ENCODE data around the gene LRRC38. TPM values are rescaled to one million over a fixed set of nuclear protein-coding genes. Genes with fewer than 3 reads are reported as not detected.

LRRC38 gene
- total and polyA plus RNA-seq, 2 of the 8 experiments (the other 6 are each of a cell fraction or from before 2014, with no cell fraction given) = 0.17 to 0.63 TPM

DNA sequence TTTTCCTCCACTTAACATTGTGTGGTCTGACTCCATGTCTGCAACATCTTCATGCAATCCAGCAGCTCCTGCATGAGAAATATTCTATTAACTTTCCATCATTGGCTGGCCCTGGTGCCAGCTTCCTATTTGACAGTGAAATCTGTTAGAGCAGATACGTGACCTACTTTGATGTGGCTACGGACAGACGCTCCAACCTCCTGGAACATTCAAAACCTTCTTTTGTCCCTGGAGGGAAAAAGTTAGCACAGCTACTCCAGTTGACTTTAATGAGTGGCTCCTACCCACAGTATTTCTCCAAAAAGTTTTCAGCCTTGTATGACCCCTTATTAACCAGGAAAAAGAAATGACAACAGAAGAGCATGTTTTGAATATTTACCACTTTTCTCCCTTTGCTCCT, 81.6 kb downstream of the LRRC38 start:
- no peaks in the 10 kb centered on the region for H3K79me1 ChIP-seq (ENCODE audit: low read depth, low read length)
- no peak overlapping the region for H2BK20ac ChIP-seq (ENCODE audit: low read length)
- H3K14ac ChIP-seq (ENCODE audit: insufficient read length) = no peak overlapping the region
- WGBS, 2 experiments (ENCODE audit: extremely low coverage in 1 of 2, insufficient coverage in 1 of 2, insufficient read length in 1 of 2, insufficient replicate concordance in 2 of 2, low coverage in 1 of 2, low lambda C conversion rate in 2 of 2, missing lambda C conversion rate in 1 of 2) = 86% methylated on average over 3 of the region's 3 CpGs; no CpG with 5 or more reads in 1 of the 2 experiments
- H4K5ac ChIP-seq (ENCODE audit: insufficient read length, low read depth, low read length) = no peak overlapping the region
- no peak overlapping the region for H2AFZ ChIP-seq (ENCODE audit: low read length)
- H2BK5ac ChIP-seq (ENCODE audit: low read depth, low read length) = no peak overlapping the region
- no peak overlapping the region for H2BK12ac ChIP-seq (ENCODE audit: low read depth, low read length)
- H3K56ac ChIP-seq (replicated peaks; ENCODE audit: insufficient read length, low read depth, low read length) = no peak overlapping the region
- H3K9me3 ChIP-seq (ENCODE audit: insufficient read depth in 2 of 2, low read depth in 1 of 2, low read length in 1 of 2) = peaks cover 30 to 81% of the 10 kb centered on the region in 2 experiments
- no peak overlapping the region for H3K9ac ChIP-seq (replicated peaks in 1 of 4; ENCODE audit: extremely low read depth in 1 of 4, low read depth in 3 of 4, low read length in 3 of 4)
- no peak overlapping the region for H2BK120ac ChIP-seq (replicated peaks; ENCODE audit: low read depth, low read length)
- ChIA-PET CTCF (ENCODE audit: partially characterized antibody) (no interaction called here), POLR2A (ENCODE audit: partially characterized antibody) (no interaction called here)
- no peak for FAIRE-seq
- H3K4me3 ChIP-seq (ENCODE audit: extremely low read depth in 1 of 4, insufficient read depth in 2 of 4, low read depth in 3 of 4, low read length in 4 of 4) = no peak overlapping the region
- no peak overlapping the region for H3K23ac ChIP-seq (ENCODE audit: insufficient read length)
- H2BK15ac ChIP-seq (ENCODE audit: low read length) = no peak overlapping the region
- no peak overlapping the region for H3K4me2 ChIP-seq (ENCODE audit: insufficient read depth in 1 of 2, low read depth in 2 of 2, low read length in 2 of 2)
- DNase-seq (ENCODE audit: low read depth in 1 of 2, low spot score in 2 of 2) = no peak
- no peak overlapping the region for H3K4ac ChIP-seq (replicated peaks; ENCODE audit: insufficient read length, low read depth, low read length)
- no peaks in the 10 kb centered on the region for H3K79me2 ChIP-seq (ENCODE audit: control insufficient read depth in 1 of 2, insufficient read depth in 2 of 2, low read length in 2 of 2)
- H3K27ac ChIP-seq (ENCODE audit: low read depth, low read length) = no peak overlapping the region
- no peak overlapping the region for H3K18ac ChIP-seq (ENCODE audit: extremely low read depth, low read length)
- H3K36me3 ChIP-seq (ENCODE audit: control insufficient read depth in 2 of 4, insufficient read depth in 4 of 4, low read length in 3 of 4) = no peaks in the 10 kb centered on the region
- no peaks in the 10 kb centered on the region for H3K27me3 ChIP-seq (replicated peaks in 1 of 4; ENCODE audit: control insufficient read depth in 3 of 4, extremely low read depth in 1 of 4, insufficient read depth in 3 of 4, low read length in 3 of 4)
- no peaks in the 10 kb centered on the region for H3K23me2 ChIP-seq (ENCODE audit: low read depth, low read length)
- H2AK5ac ChIP-seq (ENCODE audit: low read depth, low read length) = no peak overlapping the region
- no peak overlapping the region for H4K8ac ChIP-seq (ENCODE audit: extremely low read depth, insufficient read depth, low read length)
- no peak overlapping the region for H4K91ac ChIP-seq (replicated peaks; ENCODE audit: insufficient read length, low read length)
- H3K4me1 ChIP-seq (replicated peaks in 1 of 4; ENCODE audit: control insufficient read depth in 3 of 4, insufficient read depth in 4 of 4, low read length in 3 of 4) = no peaks in the 10 kb centered on the region
- H4K20me1 ChIP-seq (replicated peaks in 1 of 2; ENCODE audit: control insufficient read depth in 1 of 2, insufficient read depth in 2 of 2, low read length in 2 of 2) = no peaks in the 10 kb centered on the region
- TF ChIP-seq, protein P1, sequence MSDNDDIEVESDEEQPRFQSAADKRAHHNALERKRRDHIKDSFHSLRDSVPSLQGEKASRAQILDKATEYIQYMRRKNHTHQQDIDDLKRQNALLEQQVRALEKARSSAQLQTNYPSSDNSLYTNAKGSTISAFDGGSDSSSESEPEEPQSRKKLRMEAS (IDR thresholded peaks at IDR 0.05) = no peak
- no peak for TF ChIP-seq SP4 (IDR thresholded peaks at IDR 0.05; ENCODE audit: low read length)
- TF ChIP-seq RAD21 (IDR thresholded peaks at IDR 0.05 in 1 of 2, conservative IDR thresholded peaks at IDR 0.05 in 1 of 2; ENCODE audit: low read depth in 2 of 2, low read length in 2 of 2) = no peak
- no peak for TF ChIP-seq ZNF274 (IDR thresholded peaks at IDR 0.05; ENCODE audit: borderline replicate concordance, extremely low read depth, low read length)
- no peak for TF ChIP-seq CTBP2 (IDR thresholded peaks at IDR 0.05; ENCODE audit: borderline replicate concordance, insufficient read depth, insufficient read length, low read length)
- TF ChIP-seq BACH1 (IDR thresholded peaks at IDR 0.05; ENCODE audit: low read length) = no peak
- no peak for TF ChIP-seq CHD1 (IDR thresholded peaks at IDR 0.05; ENCODE audit: low read depth, low read length)
- no peak for TF ChIP-seq NANOG (IDR thresholded peaks at IDR 0.05; ENCODE audit: insufficient read depth, low read depth, low read length, poor library complexity, severe bottlenecking)
- TF ChIP-seq BCL11A (IDR thresholded peaks at IDR 0.05; ENCODE audit: low read depth in 2 of 2, low read length in 2 of 2) = no peak
- TF ChIP-seq, protein P2, sequence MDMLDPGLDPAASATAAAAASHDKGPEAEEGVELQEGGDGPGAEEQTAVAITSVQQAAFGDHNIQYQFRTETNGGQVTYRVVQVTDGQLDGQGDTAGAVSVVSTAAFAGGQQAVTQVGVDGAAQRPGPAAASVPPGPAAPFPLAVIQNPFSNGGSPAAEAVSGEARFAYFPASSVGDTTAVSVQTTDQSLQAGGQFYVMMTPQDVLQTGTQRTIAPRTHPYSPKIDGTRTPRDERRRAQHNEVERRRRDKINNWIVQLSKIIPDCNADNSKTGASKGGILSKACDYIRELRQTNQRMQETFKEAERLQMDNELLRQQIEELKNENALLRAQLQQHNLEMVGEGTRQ (IDR thresholded peaks at IDR 0.05; ENCODE audit: low read length) = no peak
- no peak for TF ChIP-seq EZH2 (IDR thresholded peaks at IDR 0.05; ENCODE audit: low read depth, low read length, severe bottlenecking)
- no peak for TF ChIP-seq PHF8 (conservative IDR thresholded peaks at IDR 0.05; ENCODE audit: low read depth, low read length)
